AG04449 (cell line): ENCODE measurements around the gene UBXN11.

Experiments used
- CTCF ChIA-PET: fragments of 350-600 bp; formaldehyde crosslinking; extraction: SDS; loops from one replicate; lab custom pipeline; 2021; ENCODE audit warnings: antibody characterized with exemption; lab: Yijun Ruan, JAX
- POLR2A ChIA-PET: fragments of 400-600, 350-600 bp; formaldehyde crosslinking; extraction: SDS; loops from one replicate; lab custom pipeline; 2020; ENCODE audit warnings: antibody characterized with exemption, inconsistent platforms; lab: Yijun Ruan, JAX
- DNase-seq: peaks from one replicate; pipeline ENCODE4 v3.0.0-alpha.2; 2010; ENCODE audit warnings: low read depth, low spot score
- H3K4me3 ChIP-seq: 2 replicates; pipeline ENCODE4 v1.5.1; 2011; ENCODE audit warnings: low read depth, mild to moderate bottlenecking, control low read depth, low read length
- TF ChIP-seq, protein P1 (sequence below): IDR thresholded peaks from one replicate; pipeline ENCODE4 v1.5.1; 2011; ENCODE audit warnings: mild to moderate bottlenecking, moderate library complexity, low read length, control low read depth, inconsistent platforms; ENCODE audit not compliant: insufficient read depth; ENCODE audit errors: missing control alignments

The UBXN11 gene

DNA sequence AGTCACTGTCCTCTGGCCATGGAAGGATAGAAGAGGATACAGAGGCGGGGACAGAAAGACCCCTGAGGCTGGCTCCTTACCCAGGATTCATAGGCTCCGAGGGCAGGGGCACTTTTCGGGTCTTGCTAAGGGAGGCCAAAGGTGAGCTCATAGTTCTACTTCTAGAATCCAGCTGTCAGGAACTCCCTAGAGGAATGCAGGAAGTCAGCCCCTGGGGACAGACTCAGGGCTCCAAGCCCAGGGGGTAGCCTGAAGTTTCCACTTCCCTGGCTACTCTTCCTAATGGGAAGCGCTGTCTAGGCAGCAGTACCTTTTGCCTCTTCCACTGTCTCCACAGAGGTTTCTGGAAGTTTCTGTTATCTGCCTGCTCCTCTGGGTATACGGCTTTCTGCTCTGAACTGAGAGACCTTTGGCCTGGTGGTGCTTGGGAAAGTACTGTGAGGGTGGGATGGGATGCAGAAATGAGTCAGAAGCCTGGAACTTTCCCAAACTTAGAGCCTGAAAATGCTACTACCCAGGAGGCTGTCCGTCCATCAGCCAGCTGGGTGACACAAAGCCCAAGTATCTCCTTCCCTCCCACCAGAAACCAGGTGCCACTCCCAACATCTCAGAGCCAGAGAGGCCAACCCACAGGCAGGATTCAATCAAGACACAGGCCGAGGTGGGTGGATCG, 3.6 kb downstream of the UBXN11 start:
- no peak overlapping the region for H3K4me3 ChIP-seq
- TF ChIP-seq, protein P1, sequence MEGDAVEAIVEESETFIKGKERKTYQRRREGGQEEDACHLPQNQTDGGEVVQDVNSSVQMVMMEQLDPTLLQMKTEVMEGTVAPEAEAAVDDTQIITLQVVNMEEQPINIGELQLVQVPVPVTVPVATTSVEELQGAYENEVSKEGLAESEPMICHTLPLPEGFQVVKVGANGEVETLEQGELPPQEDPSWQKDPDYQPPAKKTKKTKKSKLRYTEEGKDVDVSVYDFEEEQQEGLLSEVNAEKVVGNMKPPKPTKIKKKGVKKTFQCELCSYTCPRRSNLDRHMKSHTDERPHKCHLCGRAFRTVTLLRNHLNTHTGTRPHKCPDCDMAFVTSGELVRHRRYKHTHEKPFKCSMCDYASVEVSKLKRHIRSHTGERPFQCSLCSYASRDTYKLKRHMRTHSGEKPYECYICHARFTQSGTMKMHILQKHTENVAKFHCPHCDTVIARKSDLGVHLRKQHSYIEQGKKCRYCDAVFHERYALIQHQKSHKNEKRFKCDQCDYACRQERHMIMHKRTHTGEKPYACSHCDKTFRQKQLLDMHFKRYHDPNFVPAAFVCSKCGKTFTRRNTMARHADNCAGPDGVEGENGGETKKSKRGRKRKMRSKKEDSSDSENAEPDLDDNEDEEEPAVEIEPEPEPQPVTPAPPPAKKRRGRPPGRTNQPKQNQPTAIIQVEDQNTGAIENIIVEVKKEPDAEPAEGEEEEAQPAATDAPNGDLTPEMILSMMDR = no peak
- ChIA-PET POLR2A (interaction anchor here (0.6 to 0.7 kb wide), 2 partner anchors 10 to 19 kb away, joined by 3 to 4 read pairs; no protein-coding TSS in a partner anchor), CTCF (interaction anchor here (1.5 to 14.7 kb wide), 2 partner anchors 18 kb away, joined by 6 to 139 read pairs; partner anchors contain the start of gene CD52)
- no peak for DNase-seq

DNA sequence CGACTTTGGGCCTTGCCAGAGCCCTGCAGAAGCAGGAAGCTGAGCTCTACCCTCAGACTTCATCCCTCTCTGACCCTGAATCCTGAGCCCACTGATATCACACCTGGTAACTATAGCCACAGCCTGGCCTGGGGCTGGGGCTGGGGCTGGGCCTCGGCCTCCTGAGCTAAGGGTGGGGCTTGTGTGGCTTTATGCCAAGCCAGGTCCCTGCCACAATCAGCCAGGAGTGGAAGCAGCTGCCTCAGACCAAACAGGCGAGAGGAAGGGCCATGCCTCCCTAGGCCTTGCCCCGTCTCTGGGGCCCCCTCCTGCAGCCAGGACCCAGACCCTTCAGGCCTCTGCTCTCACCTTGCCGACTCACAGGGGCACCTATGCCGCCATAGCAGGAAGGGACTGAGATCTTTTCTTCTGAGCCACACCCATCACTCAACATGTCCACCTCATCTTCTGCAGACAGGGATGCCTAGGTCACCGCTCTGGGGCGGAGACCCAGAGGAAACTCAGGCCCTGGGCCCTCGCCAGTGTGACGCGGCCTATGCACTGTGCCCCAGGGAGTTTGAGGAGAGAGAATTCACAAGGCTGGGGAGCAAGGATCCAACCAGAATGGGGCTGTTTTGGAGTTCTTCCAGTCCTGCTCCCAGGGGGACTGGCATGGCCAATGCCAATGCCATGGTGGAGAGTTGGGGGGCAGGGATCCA, 5.7 kb downstream of the UBXN11 start:
- ChIA-PET POLR2A (no interaction called here), CTCF (interaction anchor here (1.1 to 14.7 kb wide), 3 partner anchors 11 to 20 kb away, joined by 3 to 139 read pairs (median 36); partner anchors contain the start of gene CD52)
- no peak overlapping the region for H3K4me3 ChIP-seq
- DNase-seq = no peak
- TF ChIP-seq, protein P1 = no peak

DNA sequence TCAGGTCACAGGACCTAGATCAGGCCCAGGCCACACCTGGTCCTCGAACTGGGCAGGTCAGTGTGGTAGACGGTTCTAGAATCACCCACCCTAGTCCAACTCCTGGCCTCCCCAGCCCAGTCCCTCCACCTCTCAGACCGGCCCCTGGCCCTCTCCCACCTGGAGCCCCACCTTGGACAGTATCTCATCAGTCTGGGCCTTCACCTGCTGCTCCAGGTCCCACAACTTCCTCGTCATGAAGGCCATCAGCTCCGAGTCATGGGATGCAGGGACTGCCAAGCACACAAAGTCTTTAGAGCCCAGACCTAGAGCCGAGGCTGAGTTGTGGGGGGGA, 8.7 kb downstream of the UBXN11 start:
- ChIA-PET CTCF (interaction anchor here (1.2 to 6.6 kb wide), 6 partner anchors 9 to 67 kb away, joined by 4 to 36 read pairs (median 4); partner anchors contain the start of gene SH3BGRL3), POLR2A (no interaction called here)
- no peak overlapping the region for H3K4me3 ChIP-seq
- no peak for DNase-seq
- TF ChIP-seq, protein P1 = no peak

DNA sequence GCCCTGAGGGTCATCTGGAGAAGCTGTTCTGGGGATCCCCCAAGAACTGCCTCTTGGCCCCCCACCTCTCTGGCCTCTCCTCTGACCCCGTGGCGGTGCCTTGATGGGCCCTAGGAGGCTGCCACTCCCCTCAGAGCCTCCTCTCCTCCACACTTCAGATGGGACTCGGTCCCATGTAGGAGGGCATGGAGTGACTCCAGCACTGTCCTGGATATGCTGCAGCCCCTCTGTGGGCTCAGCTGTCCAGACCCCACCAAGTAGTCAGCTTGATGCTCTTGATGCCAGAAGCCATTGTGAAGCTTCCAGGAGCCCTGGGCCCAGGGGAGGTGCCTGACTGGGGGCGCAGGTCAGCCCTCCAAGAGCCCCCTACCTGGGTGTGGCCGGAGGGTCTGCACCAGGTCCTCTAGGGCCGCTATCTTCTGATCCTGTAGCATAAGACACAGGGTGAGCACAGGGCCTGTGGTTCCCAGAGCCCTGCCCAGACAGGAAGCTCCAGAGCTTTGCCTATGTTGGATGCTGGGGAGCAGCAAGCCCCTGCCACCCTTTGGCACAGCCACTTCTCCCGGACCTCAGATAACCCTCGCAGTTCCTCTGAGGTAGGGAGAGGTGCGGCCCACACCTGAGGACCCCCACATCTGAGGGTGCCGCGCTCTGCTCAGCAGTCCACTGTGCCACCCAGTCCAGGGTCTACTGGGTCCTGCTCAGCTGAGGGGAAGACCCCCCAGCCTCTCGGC, 9.2 kb downstream of the UBXN11 start:
- CTCF ChIA-PET = interaction anchor here (1.2 to 6.6 kb wide), 6 partner anchors 8 to 67 kb away, joined by 4 to 36 read pairs (median 4); partner anchors contain the start of gene SH3BGRL3
- POLR2A ChIA-PET = no interaction called here
- TF ChIP-seq, protein P1 = no peak
- no peak for DNase-seq
- H3K4me3 ChIP-seq = no peak overlapping the region

DNA sequence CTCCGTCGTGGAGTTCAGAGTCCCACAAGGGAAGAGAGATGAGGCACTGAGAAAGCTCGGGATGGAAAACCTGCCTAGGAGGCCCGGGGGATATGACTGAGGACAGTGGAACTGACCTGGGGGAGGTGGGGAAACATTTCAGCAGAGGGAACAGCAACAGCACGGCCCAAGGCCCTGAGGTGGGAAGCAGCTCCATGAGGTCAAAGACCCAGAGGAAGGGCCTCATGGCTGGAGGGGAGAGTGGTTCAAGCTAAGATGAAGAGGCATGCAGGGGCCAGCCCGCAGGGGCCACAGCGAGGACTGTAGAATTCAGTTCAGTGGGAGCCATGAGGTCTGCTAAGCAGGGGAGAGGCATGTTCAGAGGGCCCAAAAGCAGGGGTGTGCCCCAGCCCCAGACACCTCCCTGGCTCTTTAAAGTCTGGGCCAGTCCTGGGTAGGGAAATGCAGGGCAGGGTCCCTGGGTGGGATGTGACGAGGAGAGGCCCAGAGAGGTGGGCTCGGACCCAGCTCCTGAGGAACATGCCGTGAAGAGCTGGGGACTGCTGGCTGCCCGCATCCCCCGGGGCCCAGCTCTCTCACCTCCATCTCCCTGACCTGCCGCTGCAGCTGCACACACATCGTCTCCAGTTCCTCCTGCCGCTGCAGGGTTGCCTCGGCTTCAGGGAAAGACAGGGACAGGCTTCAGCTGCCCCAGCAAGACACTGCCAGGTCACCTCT, 9.9 kb downstream of the UBXN11 start:
- no peak overlapping the region for H3K4me3 ChIP-seq
- TF ChIP-seq, protein P1 = no peak
- CTCF ChIA-PET = interaction anchor here (1.2 to 6.6 kb wide), 5 partner anchors 11 to 68 kb away, joined by 4 to 36 read pairs (median 6); partner anchors contain the start of gene SH3BGRL3
- no peak for DNase-seq
- POLR2A ChIA-PET = no interaction called here
